SK-N-SH (cell line): ENCODE results near the gene ABHD12. TPM values are rescaled to one million over a fixed set of nuclear protein-coding genes. Genes with fewer than 3 reads are reported as not detected.

Experiments
- CTCF ChIA-PET: fragments of 300-600, 350-600 bp; formaldehyde crosslinking; extraction: SDS; loops from one replicate; lab custom pipeline; 2021; lab: Yijun Ruan, JAX
- POLR2A ChIA-PET: fragments of 350-600 bp; sonication (Branson Sonifier 250); formaldehyde crosslinking; extraction: SDS; loops from one replicate; lab custom pipeline; 2020; ENCODE audit warnings: antibody characterized with exemption, inconsistent platforms; lab: Yijun Ruan, JAX
- DNase-seq: peaks from one replicate; pipeline ENCODE4 v3.0.0; 2012
- H2AFZ ChIP-seq: fragments of 200-600 bp; sonication (generic); 2 replicates; pipeline ENCODE4 v1.8.1; 2016; ENCODE audit warnings: antibody characterized with exemption, mild to moderate bottlenecking, low read depth
- H3F3A ChIP-seq: fragments of 200-600 bp; sonication (generic); replicated peaks from 2 replicates; pipeline ENCODE3; 2016; ENCODE audit warnings: antibody characterized with exemption, mild to moderate bottlenecking; ENCODE audit not compliant: insufficient read depth
- H3K27ac ChIP-seq, 2 experiments: fragments of 200-500 bp in 1 of 2; fragments of 200-600 bp in 1 of 2; sonication (Bioruptor generic) in 1 of 2; sonication (generic), shearing (Covaris generic) in 1 of 2; 2 replicates each; pipeline versions ENCODE4 v1.5.1 to v1.6.1; 2014 to 2016; ENCODE audit warnings: low read depth in 2 of 2, inconsistent platforms in 1 of 2, low read length in 1 of 2, mild to moderate bottlenecking in 1 of 2, mixed read lengths in 1 of 2
- H3K27me3 ChIP-seq: fragments of 200-600 bp; sonication (generic), shearing (Covaris generic); 2 replicates; pipeline ENCODE4 v1.6.1; 2016; ENCODE audit warnings: mixed run types; ENCODE audit not compliant: insufficient read depth
- H3K36me3 ChIP-seq, 2 experiments: fragments of 200-500 bp in 1 of 2; fragments of 200-600 bp in 1 of 2; sonication (Bioruptor generic) in 1 of 2; sonication (generic) in 1 of 2; replicated peaks in 1 of 2; 2 replicates each; pipeline versions ENCODE3 to v1.5.1; 2014 to 2016; ENCODE audit warnings: low read length in 1 of 2, mild to moderate bottlenecking in 1 of 2; ENCODE audit not compliant: insufficient read depth in 2 of 2, control insufficient read depth in 1 of 2
- H3K4me1 ChIP-seq, 2 experiments: fragments of 200-500 bp in 1 of 2; fragments of 200-600 bp in 1 of 2; sonication (Bioruptor generic) in 1 of 2; sonication (generic), shearing (Covaris generic) in 1 of 2; 2 replicates each; pipeline versions ENCODE4 v1.5.1 to v1.6.1; 2014 to 2016; ENCODE audit warnings: low read depth in 1 of 2, low read length in 1 of 2, mixed run types in 1 of 2; ENCODE audit not compliant: insufficient read depth in 2 of 2, control insufficient read depth in 1 of 2
- H3K4me2 ChIP-seq: fragments of 200-600 bp; sonication (generic), shearing (Covaris generic); 2 replicates; pipeline ENCODE4 v1.6.1; 2017; ENCODE audit warnings: mixed run types
- H3K4me3 ChIP-seq, 2 experiments: fragments of 200-500 bp in 1 of 2; fragments of 200-600 bp in 1 of 2; sonication (Bioruptor generic) in 1 of 2; sonication (generic), shearing (Covaris generic) in 1 of 2; 2 replicates each; pipeline versions ENCODE4 v1.5.1 to v1.8.1; 2014 to 2016; ENCODE audit warnings: low read depth in 2 of 2, inconsistent platforms in 1 of 2, low read length in 1 of 2, mild to moderate bottlenecking in 1 of 2, mixed read lengths in 1 of 2, moderate library complexity in 1 of 2
- H3K79me2 ChIP-seq: fragments of 200-600 bp; sonication (generic); 2 replicates; pipeline ENCODE4 v1.8.1; 2017; ENCODE audit warnings: mild to moderate bottlenecking; ENCODE audit not compliant: insufficient read depth
- H3K9ac ChIP-seq: fragments of 200-600 bp; sonication (generic); 2 replicates; pipeline ENCODE4 v1.6.1; 2017; ENCODE audit warnings: mixed run types
- H3K9me2 ChIP-seq: fragments of 200-600 bp; sonication (generic); 2 replicates; pipeline ENCODE4 v1.6.1; 2017; ENCODE audit warnings: mixed run types
- H3K9me3 ChIP-seq: fragments of 200-600 bp; sonication (generic); 2 replicates; pipeline ENCODE4 v1.6.1; 2017; ENCODE audit warnings: mixed run types, mild to moderate bottlenecking, moderate library complexity
- H4K20me1 ChIP-seq: fragments of 200-600 bp; sonication (generic); 2 replicates; pipeline ENCODE4 v1.6.1; 2017; ENCODE audit warnings: mild to moderate bottlenecking, mixed run types; ENCODE audit not compliant: insufficient read depth
- CHD2 ChIP-seq: fragments of 150-350 bp; IDR thresholded peaks from 2 replicates; pipeline ENCODE4 v1.6.1; 2018; ENCODE audit warnings: low read length; ENCODE audit not compliant: partially characterized antibody
- CTCF ChIP-seq: fragments of 200-600 bp; sonication (generic); IDR thresholded peaks from 2 replicates; pipeline ENCODE4 v1.6.1; 2017; ENCODE audit warnings: antibody characterized with exemption, mild to moderate bottlenecking, moderate library complexity
- ELF1 ChIP-seq: IDR thresholded peaks from 2 replicates; pipeline ENCODE4 v1.4.0; 2012
- EP300 ChIP-seq, 2 experiments: IDR thresholded peaks; 2 replicates each; pipeline versions ENCODE4 v1.4.0 to v1.6.1; 2012; ENCODE audit warnings: borderline replicate concordance in 1 of 2, low read depth in 1 of 2, low read length in 1 of 2
- EZH2phosphoT487 ChIP-seq: fragments of 200-600 bp; sonication (generic); IDR thresholded peaks from 2 replicates; pipeline ENCODE4 v1.6.1; 2017; ENCODE audit warnings: low read depth, mixed run types, mild to moderate bottlenecking, antibody characterized with exemption, moderate library complexity, borderline replicate concordance
- FOXJ3 ChIP-seq: sonication (generic); formaldehyde crosslinking; IDR thresholded peaks from 2 replicates; pipeline ENCODE4 v1.5.1; 2020; ENCODE audit warnings: mild to moderate bottlenecking, missing genetic modification reagents
- GATA2 ChIP-seq: sonication (generic); formaldehyde crosslinking; IDR thresholded peaks from 2 replicates; pipeline ENCODE4 v1.5.0; 2020; ENCODE audit warnings: mild to moderate bottlenecking, missing genetic modification reagents
- JUND ChIP-seq: IDR thresholded peaks from 2 replicates; pipeline ENCODE4 v1.4.0; 2012
- MEF2A ChIP-seq: IDR thresholded peaks from 2 replicates; pipeline ENCODE4 v1.4.0; 2012; ENCODE audit warnings: low read depth, borderline replicate concordance
- NFIC ChIP-seq: IDR thresholded peaks from 2 replicates; pipeline ENCODE4 v1.4.0; 2012; ENCODE audit warnings: borderline replicate concordance
- POLR2AphosphoS5 ChIP-seq: IDR thresholded peaks from 2 replicates; pipeline ENCODE4 v1.6.1; 2012; ENCODE audit warnings: low read depth, low read length
- RAD21 ChIP-seq: IDR thresholded peaks from 2 replicates; pipeline ENCODE4 v1.6.1; 2012; ENCODE audit warnings: mild to moderate bottlenecking, low read length
- RCOR1 ChIP-seq: fragments of 150-350 bp; IDR thresholded peaks from 2 replicates; pipeline ENCODE4 v1.6.1; 2017; ENCODE audit warnings: antibody characterized with exemption, low read length
- REST ChIP-seq: IDR thresholded peaks from 2 replicates; pipeline ENCODE4 v1.6.1; 2012; ENCODE audit warnings: mild to moderate bottlenecking, low read depth, low read length, moderate library complexity
- YY1 ChIP-seq: IDR thresholded peaks from 2 replicates; pipeline ENCODE4 v1.4.0; 2012; ENCODE audit warnings: low read depth, mild to moderate bottlenecking
- ZBTB33 ChIP-seq: IDR thresholded peaks from 2 replicates; pipeline ENCODE4 v1.4.0; 2012; ENCODE audit warnings: low read depth, borderline replicate concordance
- WGBS: methylation state at CpG from one replicate; pipeline ENCODE4 v1.1.6; 2017; ENCODE audit warnings: low lambda C conversion rate; 5-methylcytosine and 5-hydroxymethylcytosine counted together
- polyA plus RNA-seq, 3 experiments: library from polyadenylated mRNA; depleted of rRNA; stranded (reverse); fragments of >200 nt; gene quantifications; 2 replicates each; pipeline ENCODE4 v1.2.3, GENCODE V29; 2012

The ABHD12 gene
- polyA plus RNA-seq, 1 of the 3 experiments (the other 2 are of a cell fraction) = 33.5 TPM

GRCh38 chr20:25327521-25328235, 63.0 kb downstream of the ABHD12 start:
- Histone ChIP-seq H3K4me3 (no peak overlapping the region), H3F3A (no peaks in the 10 kb centered on the region), H3K9ac (no peak overlapping the region), H3K36me3 (peaks cover 0 to 6% of the 10 kb centered on the region in 2 experiments), H3K27me3 (no peaks in the 10 kb centered on the region), H4K20me1 (no peaks in the 10 kb centered on the region), H3K4me1 (peaks cover 0 to 3% of the 10 kb centered on the region in 2 experiments; a peak in 1 of 4 replicates), H3K9me2 (no peaks in the 10 kb centered on the region), H3K79me2 (peaks cover 10% of the 10 kb centered on the region; the same call in 1 of the 2 replicates)
- DNase-seq = no peak
- CTCF ChIA-PET = interaction anchor here (1.5 to 2.0 kb wide), 2 partner anchors 16 to 33 kb away, joined by 4 to 5 read pairs; no protein-coding TSS in a partner anchor
- POLR2A ChIA-PET = interaction anchor here (0.7 kb wide), 1 partner anchor 71 kb away, joined by 3 read pairs; no protein-coding TSS in a partner anchor
- TF ChIP-seq ELF1 (no peak), POLR2AphosphoS5 (no peak), EZH2phosphoT487 (no peak), ZBTB33 (no peak), GATA2 (CRISPR knock-in tag) (no peak), YY1 (no peak), RCOR1 (no peak), RAD21 (no peak), CTCF (no peak), NFIC (no peak), JUND (no peak)
- TF ChIP-seq, all 33 proteins: peak for 0
- Histone ChIP-seq H2AFZ (no peak overlapping the region), H3K4me2 (no peak overlapping the region), H3K9me3 (no peaks in the 10 kb centered on the region), H3K27ac (no peak overlapping the region)
- 91% methylated on average over 7 of the region's 7 CpGs for WGBS

GRCh38 chr20:25325997-25326396, 64.6 kb downstream of the ABHD12 start:
- Histone ChIP-seq H2AFZ (no peak overlapping the region), H3F3A (no peaks in the 10 kb centered on the region), H3K4me1 (peaks cover 0 to 9% of the 10 kb centered on the region in 2 experiments; a peak in 2 of 4 replicates), H3K9me3 (no peaks in the 10 kb centered on the region), H3K4me3 (no peak overlapping the region), H3K27ac (no peak overlapping the region), H4K20me1 (no peaks in the 10 kb centered on the region), H3K36me3 (peaks cover 5 to 10% of the 10 kb centered on the region in 2 experiments), H3K9ac (no peak overlapping the region), H3K4me2 (no peak overlapping the region), H3K27me3 (no peaks in the 10 kb centered on the region), H3K9me2 (no peaks in the 10 kb centered on the region), H3K79me2 (peaks cover 10% of the 10 kb centered on the region; the same call in 1 of the 2 replicates)
- no peak for DNase-seq
- ChIA-PET POLR2A (no interaction called here), CTCF (interaction anchor here (1.5 to 2.0 kb wide), 2 partner anchors 15 to 31 kb away, joined by 4 to 5 read pairs; no protein-coding TSS in a partner anchor)
- 100% methylated on average over 2 of the region's 2 CpGs for WGBS
- TF ChIP-seq POLR2AphosphoS5 (no peak), RAD21 (no peak), FOXJ3 (CRISPR knock-in tag) (no peak), CHD2 (no peak), RCOR1 (no peak), EP300 (IDR thresholded peaks at IDR 0.05; ENCODE audit: borderline replicate concordance in 1 of 2, low read depth in 1 of 2, low read length in 1 of 2) (no peak), EZH2phosphoT487 (no peak), REST (no peak), ZBTB33 (no peak), MEF2A (no peak)
